GDM1 (cell line): ENCODE data around the gene NFKB2.

Experiments
- DNase-seq: peaks from one replicate; lab custom pipeline; 2025; lab: John Stamatoyannopoulos, UW

The NFKB2 gene

GRCh38 chr10:102394801-102395399, 605 bp upstream of the NFKB2 start:
- no peak for DNase-seq

GRCh38 chr10:102396317-102396650, 779 bp downstream of the NFKB2 start:
- DNase-seq: no peak

GRCh38 chr10:102396730-102397151, 1.2 kb downstream of the NFKB2 start:
- DNase-seq: no peak

GRCh38 chr10:102397222-102398171, 2.0 kb downstream of the NFKB2 start:
- DNase-seq: no peak

- DNase-seq: no peak
Measured at GRCh38 chr10:102398172-102399020, 2.9 kb downstream of the NFKB2 start.

GRCh38 chr10:102399217-102400021, 3.9 kb downstream of the NFKB2 start:
- DNase-seq: peak; percentile 87

GRCh38 chr10:102400076-102400475, 4.6 kb downstream of the NFKB2 start:
- no peak for DNase-seq

- no peak for DNase-seq
Measured at GRCh38 chr10:102400598-102401341, 5.3 kb downstream of the NFKB2 start.

- no peak for DNase-seq
Measured at GRCh38 chr10:102401342-102401654, 5.8 kb downstream of the NFKB2 start.

- DNase-seq: no peak
Measured at GRCh38 chr10:102401735-102402511, 6.4 kb downstream of the NFKB2 start.

GRCh38 chr10:102402512-102402896, 7.0 kb downstream of the NFKB2 start:
- DNase-seq: no peak

GRCh38 chr10:102403115-102403514, 7.6 kb downstream of the NFKB2 start:
- no peak for DNase-seq

- no peak for DNase-seq
Measured at GRCh38 chr10:102404361-102405107, 9.0 kb downstream of the NFKB2 start.

GRCh38 chr10:102405108-102405571, 9.6 kb downstream of the NFKB2 start:
- DNase-seq: no peak

GRCh38 chr10:102405632-102406031, 10.1 kb downstream of the NFKB2 start:
- DNase-seq: no peak

- DNase-seq: no peak
Measured at GRCh38 chr10:102406815-102407214, 11.3 kb downstream of the NFKB2 start.

GRCh38 chr10:102407425-102408130, 12.1 kb downstream of the NFKB2 start:
- no peak for DNase-seq

GRCh38 chr10:102408131-102408727, 12.7 kb downstream of the NFKB2 start:
- DNase-seq: no peak
